ENCODE data around the gene MYO10. TPM values are rescaled to one million over a fixed set of nuclear protein-coding genes. Genes with fewer than 3 reads are reported as not detected.
"Not testable (repeated sequence)": the region's sequence is repeated elsewhere in the genome, so short reads cannot be mapped to it uniquely, and the experiment has no call there.

The MYO10 gene
- total RNA-seq = 7.1 TPM

DNA sequence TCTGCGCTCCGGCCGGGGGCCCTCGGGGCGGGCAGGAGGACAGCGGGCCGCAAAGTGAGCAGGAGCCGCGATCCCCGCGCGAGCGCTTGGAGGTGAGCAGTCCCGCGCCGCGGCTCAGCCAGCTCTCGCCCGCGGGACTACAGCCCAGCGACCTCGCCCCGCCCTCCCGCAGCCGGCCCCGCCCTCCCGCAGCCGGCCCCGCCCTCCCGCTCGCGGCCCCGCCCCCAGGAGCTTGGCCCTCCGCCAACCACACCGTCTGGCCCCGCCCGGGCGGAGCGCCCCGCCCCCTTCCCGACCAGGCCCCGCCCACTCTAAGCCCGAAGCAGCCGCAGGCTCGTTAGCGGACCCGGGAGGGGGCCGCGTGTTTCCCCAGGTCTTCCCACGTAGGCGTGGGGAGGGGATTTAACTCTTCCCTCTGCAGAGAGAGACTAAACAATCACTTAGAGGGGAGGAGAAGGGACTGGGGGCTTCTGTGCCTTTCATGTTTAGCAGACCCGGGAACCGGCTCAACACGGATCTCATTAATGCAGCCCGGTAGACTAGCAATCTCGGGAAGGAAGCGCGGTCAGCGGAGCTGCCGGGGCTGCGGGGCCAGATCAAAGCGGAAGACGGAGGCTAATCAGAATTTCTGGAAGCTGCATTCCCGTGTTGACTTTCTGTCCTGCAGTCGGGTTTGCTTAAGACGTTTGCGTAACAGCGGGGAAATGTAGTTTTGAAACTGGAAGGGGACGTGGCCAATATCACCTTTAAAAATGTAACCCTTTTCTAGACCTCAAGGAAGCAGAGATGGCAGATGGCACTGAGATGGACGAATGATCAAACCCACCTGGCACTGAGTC lies at the start of gene MYO10:
MYO10 (minus strand) TSS at position 139 of the 839 bp plus-strand sequence. CDS start 480 bp downstream, outside the sequence.
- DNase-seq (ENCODE audit: low spot score) (peak; percentile 82), ATAC-seq (peak; percentile 91)

DNA sequence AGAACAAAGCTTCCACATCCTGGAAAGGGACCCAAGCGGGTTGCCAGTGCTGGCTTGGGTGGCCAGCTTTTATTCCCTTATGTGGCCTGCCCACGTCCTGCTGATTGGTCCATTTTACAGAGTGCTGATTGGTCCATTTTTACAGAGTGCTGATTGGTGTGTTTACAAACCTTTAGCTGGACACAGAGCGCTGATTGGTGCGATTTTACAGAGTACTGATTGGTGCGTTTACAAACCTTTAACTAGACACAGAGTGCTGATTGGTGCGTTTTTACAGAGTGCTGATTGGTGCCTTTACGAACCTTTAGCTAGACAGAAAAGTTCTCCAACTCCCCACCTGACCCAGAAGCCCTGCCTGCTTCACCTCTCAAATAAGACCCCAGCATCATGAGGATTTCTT lies 49.2 kb upstream of the MYO10 start:
- not testable (repeated sequence) for ATAC-seq; DNase-seq (ENCODE audit: low spot score)

DNA sequence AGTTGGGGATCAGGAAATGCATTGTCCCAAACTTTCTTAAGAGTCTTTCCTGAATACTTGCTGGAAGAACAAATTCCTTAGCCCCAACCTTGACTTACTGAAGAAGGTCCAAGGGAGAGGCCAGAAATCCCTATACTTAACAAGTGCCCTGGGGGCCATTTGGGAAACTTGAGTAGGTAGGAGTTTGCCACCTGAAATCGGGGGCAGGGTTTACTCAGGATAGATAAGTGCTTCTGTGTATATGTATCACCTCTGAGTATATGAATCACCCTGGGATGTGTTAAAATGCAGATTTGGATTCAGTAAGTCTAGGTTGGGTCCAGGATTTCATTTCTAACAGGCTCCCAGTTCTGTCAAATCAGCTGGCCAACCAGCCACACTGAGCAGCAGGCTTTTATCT lies 47.9 kb upstream of the MYO10 start:
- no peak for ATAC-seq

DNA sequence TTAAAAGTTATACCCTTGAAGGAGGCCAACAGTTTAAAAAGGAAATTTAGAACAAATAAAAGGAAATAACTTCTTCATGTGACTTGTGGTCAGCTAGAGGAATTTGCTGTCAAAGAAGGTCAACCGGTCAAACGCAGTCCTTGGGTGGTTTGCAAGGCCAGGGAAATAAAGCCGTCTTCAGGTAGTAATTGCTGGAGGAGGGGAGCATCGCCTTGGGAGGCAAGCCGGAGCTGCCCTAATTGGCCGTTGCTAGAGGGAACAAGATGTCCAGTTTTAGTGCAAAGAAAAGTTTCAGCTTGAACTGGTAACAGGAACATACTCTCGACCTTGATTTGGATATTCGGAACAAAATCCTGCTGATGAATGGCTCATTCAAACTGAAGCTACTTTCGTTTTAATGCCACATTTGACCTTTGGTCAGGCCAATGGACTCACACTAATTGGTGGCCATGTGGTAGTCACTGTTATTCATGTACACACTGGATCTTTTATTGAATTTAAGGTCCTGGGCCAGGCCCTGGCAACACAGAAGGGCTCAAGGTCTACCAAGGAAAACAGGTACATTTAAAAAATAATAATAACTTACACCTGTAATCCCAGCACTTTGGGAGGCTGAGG lies 47.0 kb upstream of the MYO10 start:
- DNase-seq (ENCODE audit: low spot score) = no peak
- peak; percentile 31 for ATAC-seq

More for the DNA sequence above, 47.9 kb upstream of the MYO10 start:
- no peak for DNase-seq (ENCODE audit: low spot score)

DNA sequence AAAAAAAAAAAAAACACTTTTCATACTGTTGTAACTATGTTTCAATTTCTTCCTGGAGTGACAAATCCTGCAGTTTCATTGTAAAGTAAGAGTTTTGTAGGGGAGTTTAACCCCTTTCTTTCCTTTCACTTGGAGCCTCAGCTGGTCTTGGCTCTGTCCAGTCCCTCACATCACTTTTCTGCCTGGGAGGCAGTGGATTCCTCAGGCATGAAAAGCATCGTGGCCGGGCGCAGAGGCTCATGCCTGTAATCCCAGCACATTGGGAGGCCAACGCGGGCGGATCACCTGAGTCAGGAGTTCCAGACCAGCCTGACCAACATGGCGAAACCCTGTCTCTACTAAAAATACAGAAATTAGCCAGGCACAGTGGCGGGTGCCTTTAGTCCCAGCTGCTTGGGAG lies 45.6 kb upstream of the MYO10 start:
- no peak for ATAC-seq
- DNase-seq (ENCODE audit: low spot score) = no peak

DNA sequence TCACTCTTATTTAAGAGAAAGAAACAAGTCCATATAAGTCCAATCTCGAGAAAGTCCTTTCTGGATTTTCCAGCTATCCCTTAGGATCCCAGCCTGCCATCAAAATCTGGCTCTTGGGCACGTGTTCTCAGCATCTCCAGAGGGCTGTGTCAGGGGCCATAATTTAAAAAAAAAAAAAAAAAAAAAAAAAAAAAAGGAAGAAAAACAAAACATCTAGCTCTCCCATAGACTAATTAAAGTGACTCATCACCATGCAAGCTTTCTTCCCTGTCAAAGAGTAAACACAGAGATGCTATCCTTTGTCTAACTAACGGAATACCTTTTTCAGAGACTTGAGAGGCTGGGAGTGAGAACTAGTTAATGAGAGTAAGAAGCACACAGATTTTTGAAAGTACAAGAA lies 44.9 kb upstream of the MYO10 start:
- no peak for ATAC-seq
- DNase-seq (ENCODE audit: low spot score) = no peak

DNA sequence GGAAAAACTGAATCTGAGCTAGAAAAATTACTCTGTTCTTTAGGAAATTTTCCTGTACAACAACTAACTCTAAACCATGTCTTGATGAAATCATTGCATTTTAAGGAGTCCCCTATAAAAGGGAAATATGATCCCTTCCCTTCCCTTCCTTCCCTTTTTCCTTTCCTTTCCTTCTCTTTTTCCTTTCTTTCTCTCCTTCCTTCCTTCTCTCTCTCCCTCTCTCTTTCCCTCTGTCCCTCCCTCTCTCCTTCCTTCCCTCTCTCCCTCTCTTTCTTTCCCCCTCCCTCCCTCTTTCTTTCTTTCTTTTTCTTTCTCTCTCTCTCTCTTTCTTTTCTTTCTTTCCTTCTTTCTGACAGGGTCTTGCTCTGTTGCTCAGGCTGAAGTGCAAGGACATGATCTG lies 42.2 kb upstream of the MYO10 start:
- ATAC-seq (no peak), DNase-seq (ENCODE audit: low spot score) (no peak)

DNA sequence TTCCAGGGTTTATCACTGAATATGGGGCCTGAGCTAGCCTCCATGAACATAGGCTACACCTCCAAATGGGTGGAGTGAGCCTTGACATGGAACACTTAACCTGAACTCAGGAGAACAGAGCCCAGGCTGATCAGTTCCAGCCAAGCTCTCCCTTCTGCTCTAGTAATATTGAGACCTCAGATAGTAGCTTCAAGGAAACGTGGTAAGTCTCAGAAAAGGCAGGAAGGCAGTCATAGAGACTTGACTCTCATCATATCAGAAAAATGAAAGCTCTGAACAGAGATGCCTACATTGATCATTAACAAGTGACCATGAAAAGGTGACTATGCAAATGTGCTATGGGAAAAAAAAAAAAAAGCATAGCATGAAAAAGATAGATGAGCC lies 40.5 kb upstream of the MYO10 start:
- no peak for DNase-seq (ENCODE audit: low spot score)
- ATAC-seq = no peak

DNA sequence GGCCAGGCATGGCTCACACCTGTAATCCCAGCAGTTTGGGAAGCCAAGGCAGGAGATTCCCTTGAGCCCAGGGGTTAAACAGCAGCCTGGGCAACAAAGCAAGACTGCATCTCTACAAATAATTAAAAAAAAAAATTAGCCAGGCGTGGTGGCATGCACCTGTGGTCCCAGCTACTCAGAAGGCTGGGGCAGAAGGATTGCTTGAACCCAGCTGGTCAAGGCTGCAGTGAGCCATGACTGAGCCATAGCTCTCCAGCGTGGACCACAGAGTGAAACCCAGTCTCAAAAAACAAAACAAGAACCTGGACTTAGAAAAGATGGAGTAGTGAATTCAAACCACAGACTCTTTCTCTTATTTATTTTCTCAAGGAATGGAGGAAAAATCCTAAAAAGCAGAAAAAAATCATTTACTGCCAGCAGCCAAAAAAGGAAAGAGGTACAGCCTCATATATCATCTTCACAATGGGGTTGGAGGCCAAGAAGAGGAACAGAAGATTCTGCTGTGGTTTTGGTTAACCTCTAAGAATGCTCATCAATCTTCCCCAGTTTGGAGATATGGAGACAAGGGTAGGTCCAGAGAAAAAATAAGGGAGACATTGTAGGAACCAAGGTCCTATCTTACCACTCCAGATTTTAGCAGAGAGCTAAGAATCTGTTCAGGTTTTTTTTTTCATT lies 40.0 kb upstream of the MYO10 start:
- ATAC-seq = no peak
- no peak for DNase-seq (ENCODE audit: low spot score)

DNA sequence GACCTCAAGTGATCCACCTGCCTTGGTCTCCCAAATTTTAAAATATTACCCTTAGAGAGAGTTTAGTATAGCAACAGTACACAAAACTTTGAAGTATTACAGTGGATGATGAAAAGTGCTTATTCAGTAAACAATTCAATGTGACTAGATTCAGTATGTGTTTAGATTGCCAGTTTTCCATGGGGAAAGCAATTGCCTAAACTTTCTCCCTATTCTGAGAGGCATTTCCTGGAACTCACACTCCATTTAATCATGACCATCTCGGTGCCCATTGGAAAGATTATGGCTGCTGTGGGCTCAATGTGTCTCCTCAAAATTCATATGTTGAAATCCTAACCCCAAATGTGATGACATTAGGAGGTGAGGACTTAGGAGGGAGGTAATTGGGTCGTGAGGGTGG lies 38.9 kb upstream of the MYO10 start:
- no peak for ATAC-seq

DNA sequence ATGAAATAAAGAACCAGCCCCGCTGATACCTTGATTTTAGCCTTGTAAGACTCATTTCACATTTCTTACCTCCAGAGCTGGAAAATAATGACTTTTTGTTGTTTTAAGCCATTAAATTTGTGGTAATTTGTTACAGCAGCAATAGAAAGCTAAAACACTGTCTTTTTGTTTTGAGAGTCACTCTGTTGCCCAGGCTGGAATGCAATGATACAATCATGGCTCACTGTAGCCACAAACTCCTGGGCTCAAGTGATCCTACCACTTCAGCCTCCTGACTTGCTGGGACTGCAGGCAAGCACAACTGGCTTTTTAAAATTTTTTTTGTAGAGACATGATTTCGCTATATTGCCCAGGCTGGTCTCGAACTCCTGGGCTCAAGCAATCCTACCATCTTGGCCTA lies 34.7 kb upstream of the MYO10 start:
- ATAC-seq = no peak
- no peak for DNase-seq (ENCODE audit: low spot score)

More for the DNA sequence above, 38.9 kb upstream of the MYO10 start:
- DNase-seq (ENCODE audit: low spot score) = no peak

DNA sequence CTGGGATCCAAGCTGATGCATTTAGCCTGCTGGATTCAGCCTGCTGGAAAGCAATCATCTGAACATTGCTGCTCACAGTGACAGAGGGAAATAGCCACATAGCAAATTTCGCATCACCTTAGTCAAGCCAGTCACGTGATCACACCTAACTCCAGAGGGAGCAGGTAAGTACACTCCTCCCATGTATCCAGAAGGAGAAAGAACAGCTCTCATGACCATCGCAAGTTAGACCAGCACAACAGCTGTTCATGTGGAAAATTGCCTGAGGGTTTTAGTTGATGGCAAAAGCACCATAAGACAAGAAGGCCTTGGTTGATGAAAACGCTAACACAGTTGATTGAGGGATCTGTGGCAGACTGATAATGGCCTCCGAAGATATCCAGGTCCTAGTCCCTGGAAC lies 34.2 kb upstream of the MYO10 start:
- ATAC-seq = no peak
- no peak for DNase-seq (ENCODE audit: low spot score)

DNA sequence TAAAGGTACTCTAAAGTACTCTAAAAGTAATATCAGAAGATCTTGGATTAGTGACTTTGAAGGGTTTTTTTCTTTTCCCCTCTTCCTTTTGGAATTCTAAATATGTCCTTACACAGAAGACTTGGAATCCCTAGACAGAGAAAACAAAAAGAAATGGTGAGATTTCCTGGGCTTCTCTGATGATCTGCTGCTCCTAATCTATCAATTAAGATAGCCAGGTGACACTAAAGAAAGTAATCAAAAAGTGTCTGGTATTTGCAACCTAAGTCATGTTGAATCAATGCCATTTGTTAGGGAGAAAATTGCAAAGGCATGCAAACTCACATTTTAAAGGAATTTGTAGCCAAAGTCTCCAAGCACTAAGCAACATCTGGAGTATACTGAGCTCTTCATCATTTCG lies 29.5 kb upstream of the MYO10 start:
- DNase-seq (ENCODE audit: low spot score) = no peak
- no peak for ATAC-seq

DNA sequence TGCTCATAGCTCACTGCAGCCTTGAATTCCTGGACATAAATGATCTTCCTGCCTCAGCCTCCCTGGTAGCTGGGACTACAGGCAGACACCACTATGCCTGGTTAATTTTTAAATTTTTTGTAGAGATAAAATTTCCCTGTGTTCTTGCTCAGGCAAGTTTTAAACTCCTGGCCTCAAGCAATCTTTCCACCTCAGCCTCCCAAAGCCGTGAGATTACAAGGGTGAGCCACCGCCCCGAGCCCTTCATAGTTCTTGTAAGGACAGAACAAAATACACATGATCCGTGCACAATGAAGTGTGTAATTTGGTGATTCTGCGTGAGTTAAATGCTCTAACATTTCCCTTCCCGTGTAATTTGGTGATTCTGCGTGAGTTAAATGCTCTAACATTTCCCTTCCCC lies 27.7 kb upstream of the MYO10 start:
- DNase-seq (ENCODE audit: low spot score) (no peak), ATAC-seq (no peak)

DNA sequence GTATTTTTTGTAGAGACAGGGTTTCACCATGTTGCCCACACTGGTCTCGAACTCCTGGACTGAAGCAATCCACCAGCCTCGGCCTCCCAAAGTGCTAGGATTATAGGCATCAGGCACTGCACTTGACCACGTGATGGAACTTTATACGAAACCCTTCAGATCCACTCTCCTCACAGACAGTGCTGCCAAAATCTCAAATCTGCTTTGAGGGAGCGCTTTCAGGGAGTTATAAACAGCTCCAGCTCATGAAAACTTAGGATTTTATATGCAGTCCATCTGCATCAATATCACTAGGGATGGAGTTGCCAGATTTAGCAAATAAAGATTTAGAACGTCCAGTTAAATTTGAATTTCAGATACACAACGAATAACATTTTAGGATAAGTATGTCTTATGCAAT lies 25.0 kb upstream of the MYO10 start:
- ATAC-seq (no peak), DNase-seq (ENCODE audit: low spot score) (no peak)

DNA sequence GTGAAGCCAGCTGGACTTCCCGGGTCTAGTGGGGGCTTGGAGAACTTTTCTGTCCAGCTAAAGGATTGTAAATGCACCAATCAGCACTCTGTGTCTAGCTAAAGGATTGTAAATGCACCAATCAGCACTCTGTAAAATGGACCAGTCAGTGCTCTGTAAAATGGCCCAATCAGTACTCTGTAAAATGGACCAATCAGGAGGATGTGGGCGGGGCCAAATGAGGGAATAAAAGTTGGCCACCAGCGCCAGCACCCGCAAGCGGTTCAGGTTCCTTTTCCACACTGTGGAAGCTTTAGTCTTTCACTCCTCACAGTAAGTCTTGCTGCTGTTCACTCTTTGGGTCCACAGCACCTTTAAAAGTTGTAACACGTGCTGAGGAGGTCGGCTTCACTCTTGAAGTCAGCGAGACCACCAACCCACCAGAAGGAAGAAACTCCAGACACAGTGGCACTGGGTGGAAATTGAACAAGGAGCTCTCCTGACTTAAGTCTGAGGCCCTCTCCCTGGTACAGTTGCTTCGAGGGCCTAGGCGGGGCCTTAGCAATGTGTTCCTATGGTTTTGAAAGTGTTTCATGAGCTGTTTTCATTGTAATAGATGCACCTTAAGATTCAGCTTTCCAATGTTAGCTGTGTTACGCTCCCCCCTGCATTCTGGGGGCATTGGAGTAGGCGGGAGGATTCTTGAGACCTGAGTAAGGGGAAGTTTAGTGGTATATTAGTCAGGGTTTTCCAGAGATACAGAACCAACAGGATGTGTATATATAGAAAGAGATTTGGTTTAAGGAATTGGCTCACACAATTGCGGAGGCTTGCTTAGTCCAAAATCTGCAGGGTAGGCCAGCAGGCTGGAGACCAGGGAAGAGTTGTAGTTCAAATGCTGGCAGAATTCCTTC lies 21.5 kb upstream of the MYO10 start:
- DNase-seq (ENCODE audit: low spot score) (no peak), ATAC-seq (no peak)

DNA sequence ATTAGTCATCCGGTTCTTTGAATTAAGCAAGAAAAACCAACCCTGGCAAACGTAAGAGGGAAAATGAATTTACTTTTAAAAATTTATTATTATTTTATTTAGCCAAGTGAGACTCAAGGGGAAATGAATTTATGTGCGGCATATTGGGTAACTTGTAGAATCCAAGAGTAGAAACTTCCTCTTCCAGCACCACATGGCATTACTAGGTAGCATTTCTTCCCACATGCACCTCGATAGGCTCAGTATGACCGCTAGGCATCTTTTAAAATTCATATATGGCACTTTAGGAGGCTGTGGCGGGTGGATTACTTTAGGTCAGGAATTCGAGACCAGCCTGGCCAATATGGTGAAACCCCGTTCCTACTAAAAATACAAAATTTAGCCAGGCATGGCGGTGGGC lies 17.6 kb upstream of the MYO10 start:
- no peak for DNase-seq (ENCODE audit: low spot score)
- no peak for ATAC-seq

DNA sequence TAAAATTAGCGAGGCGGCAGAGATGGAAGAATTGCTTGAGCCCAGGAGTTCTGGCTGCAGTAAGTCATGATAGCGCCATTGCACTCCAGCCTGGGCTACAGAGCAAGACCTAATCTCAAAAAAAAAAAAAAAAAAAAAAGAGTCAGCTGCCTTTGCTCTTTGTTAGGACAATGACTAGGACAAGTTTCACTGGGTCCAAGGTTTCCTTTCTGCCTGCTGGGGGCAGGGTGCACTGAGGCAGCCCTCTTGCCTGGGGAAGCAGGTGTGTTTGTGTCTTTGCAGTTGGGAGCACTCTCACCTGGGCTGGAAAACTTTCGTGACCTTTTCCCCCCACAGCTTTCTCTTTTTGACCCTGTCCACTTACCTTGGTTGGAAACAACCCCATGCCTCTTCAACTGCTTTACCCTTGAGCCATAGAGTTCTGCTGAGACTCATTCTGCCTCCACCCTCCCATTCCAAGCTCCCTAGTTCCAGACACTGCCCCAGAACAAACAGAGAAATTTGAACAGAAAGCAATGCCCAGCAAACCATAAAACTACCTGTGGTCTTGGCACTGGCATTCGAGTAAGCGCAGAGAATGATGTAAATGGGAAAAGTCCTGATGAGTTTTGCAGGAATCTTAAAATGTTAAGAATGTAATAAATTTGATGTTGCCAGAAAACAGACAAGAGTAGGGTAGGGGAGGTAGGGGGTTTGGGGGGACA lies 17.0 kb upstream of the MYO10 start:
- ATAC-seq = no peak
- DNase-seq (ENCODE audit: low spot score) = no peak

DNA sequence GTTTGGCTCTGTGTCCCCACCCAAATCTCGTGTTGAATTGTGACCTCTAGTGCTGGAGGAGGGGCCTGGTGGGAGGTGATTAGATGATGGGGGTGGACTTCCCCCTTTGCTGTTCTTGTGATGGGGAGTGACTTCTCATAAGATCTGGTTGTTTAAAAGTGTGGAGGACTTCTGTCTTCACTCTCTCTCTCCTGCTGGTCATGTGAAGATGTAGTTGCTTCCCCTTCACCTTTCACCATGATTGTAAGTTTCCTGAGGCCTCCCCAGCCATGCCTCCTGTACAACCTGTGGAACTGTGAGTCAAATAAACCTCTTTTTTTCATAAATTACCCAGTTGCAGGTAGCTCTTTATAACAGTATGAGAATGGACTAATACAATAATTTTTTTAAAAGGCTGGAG lies 10.6 kb upstream of the MYO10 start:
- no peak for ATAC-seq
- no peak for DNase-seq (ENCODE audit: low spot score)

DNA sequence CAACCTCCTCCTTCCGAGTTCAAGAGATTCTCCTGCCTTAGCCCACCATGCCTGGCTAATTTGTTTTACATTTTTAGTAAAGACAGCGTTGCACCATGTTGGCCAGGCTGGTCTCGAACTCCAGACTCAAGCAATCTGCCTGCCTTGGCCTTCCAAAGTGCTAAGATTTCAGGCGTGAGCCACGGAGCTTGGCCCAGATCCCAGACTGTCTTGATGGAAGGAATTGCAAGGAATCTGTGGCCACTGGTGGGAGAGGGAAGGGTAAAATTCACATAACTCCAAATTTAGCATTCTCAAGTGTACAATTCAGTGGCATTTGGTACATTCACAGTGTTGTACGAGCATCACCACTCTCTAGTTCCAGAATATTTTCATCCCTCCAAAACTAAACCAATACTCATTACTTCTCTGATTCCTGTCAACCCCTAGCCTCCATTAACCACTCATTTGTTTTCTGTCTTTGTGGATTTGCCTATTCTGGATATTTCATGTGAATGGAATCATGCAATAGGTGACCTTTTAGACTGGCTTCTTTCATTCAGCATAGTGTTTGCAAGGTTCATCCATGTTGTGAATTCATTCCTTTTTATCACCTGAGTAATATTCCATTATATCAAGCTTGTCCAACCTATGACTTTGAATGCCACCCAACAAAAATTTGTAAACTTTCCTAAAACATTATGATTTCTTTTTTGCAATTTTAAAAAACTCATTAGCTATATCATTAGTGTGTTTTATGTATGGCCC lies 8.9 kb upstream of the MYO10 start:
- DNase-seq (ENCODE audit: low spot score) (no peak), ATAC-seq (no peak)
